Vagina (tissue), 2 donors: ENCODE data around the gene SSB.

Experiments used
- POLR2A ChIP-seq, 2 donors: fragments of 450-650 bp; IDR thresholded peaks; one replicate each; pipeline ENCODE4 v1.6.1; 2017; ENCODE audit warnings: antibody characterized with exemption in 2 of 2, mild to moderate bottlenecking in 2 of 2, moderate library complexity in 2 of 2
- POLR2AphosphoS5 ChIP-seq, 2 donors: sonication (generic); formaldehyde crosslinking; IDR thresholded peaks; one replicate each; pipeline ENCODE4 v1.9.0; 2017; ENCODE audit warnings: antibody characterized with exemption in 2 of 2, mild to moderate bottlenecking in 2 of 2, low read depth in 1 of 2; ENCODE audit not compliant: insufficient read depth in 1 of 2
- TF ChIP-seq, protein P1 (sequence below), 3 experiments: fragments of 450-650 bp in 2 of 3; fragments of 200-600 bp in 1 of 3; sonication (generic) in 1 of 3; IDR thresholded peaks; one replicate each; pipeline ENCODE4 v1.5.1; 2017 to 2019; ENCODE audit warnings: antibody characterized with exemption in 3 of 3, mild to moderate bottlenecking in 2 of 3, moderate library complexity in 2 of 3

DNA sequence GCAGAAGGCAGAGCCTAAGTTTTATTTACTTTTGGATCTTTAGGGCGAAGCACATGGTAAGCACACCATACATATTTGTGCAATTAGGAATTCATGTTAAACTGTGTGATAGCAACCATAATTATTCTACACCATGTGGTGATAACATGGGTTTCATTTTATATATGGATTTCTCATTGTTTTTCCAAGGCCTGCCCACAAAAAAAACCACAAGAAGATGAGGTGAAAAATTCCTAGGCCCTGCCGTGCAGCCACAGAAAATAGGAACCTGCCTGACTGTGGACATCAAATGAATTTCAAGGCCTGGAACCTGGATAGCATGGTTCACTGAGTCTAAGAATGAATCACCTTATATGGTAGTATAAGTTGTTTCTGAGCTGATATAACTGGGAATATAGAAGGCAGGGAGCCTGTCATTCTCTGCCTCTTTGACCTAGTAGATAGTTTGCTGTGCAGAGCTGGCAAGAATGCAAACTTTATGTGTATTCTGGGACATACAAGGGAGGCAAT lies 22.4 kb upstream of the SSB start:
- TF ChIP-seq, protein P1, sequence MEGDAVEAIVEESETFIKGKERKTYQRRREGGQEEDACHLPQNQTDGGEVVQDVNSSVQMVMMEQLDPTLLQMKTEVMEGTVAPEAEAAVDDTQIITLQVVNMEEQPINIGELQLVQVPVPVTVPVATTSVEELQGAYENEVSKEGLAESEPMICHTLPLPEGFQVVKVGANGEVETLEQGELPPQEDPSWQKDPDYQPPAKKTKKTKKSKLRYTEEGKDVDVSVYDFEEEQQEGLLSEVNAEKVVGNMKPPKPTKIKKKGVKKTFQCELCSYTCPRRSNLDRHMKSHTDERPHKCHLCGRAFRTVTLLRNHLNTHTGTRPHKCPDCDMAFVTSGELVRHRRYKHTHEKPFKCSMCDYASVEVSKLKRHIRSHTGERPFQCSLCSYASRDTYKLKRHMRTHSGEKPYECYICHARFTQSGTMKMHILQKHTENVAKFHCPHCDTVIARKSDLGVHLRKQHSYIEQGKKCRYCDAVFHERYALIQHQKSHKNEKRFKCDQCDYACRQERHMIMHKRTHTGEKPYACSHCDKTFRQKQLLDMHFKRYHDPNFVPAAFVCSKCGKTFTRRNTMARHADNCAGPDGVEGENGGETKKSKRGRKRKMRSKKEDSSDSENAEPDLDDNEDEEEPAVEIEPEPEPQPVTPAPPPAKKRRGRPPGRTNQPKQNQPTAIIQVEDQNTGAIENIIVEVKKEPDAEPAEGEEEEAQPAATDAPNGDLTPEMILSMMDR (IDR thresholded peaks at IDR 0.05) = no peak
- no peak for TF ChIP-seq POLR2A (IDR thresholded peaks at IDR 0.05)
- no peak for TF ChIP-seq POLR2AphosphoS5 (IDR thresholded peaks at IDR 0.05; ENCODE audit: insufficient read depth in 1 of 2, low read depth in 1 of 2)
